Mesothelial cell of epicardium (in vitro differentiated cells): ENCODE data around the gene SPRR2A. TPM values are rescaled to one million over a fixed set of nuclear protein-coding genes. Genes with fewer than 3 reads are reported as not detected.

Experiments used
- DNase-seq, 2 experiments: peaks; one replicate each; pipeline ENCODE4 v3.0.0; 2021; ENCODE audit warnings: low spot score in 2 of 2; ENCODE audit not compliant: unreplicated experiment in 2 of 2
- H3K27ac Mint-ChIP-seq: 2 replicates; pipeline ENCODE4 v1.8.0; 2021; ENCODE audit warnings: mixed read lengths
- H3K27me3 Mint-ChIP-seq: 2 replicates; pipeline ENCODE4 v1.8.0; 2021; ENCODE audit warnings: low read depth, mixed read lengths
- H3K36me3 Mint-ChIP-seq: 2 replicates; pipeline ENCODE4 v1.8.0; 2021; ENCODE audit warnings: mixed read lengths
- H3K4me1 Mint-ChIP-seq: 2 replicates; pipeline ENCODE4 v1.8.0; 2021; ENCODE audit warnings: mixed read lengths
- H3K4me3 Mint-ChIP-seq: 2 replicates; pipeline ENCODE4 v1.8.0; 2021; ENCODE audit warnings: mild to moderate bottlenecking, moderate library complexity, mixed read lengths
- H3K9me3 Mint-ChIP-seq: 2 replicates; pipeline ENCODE4 v1.8.0; 2021; ENCODE audit warnings: mixed read lengths
- total RNA-seq: library from RNA; stranded (reverse); gene quantifications from 3 replicates; pipeline ENCODE4 v1.2.1, GENCODE V29; 2021
- TF ChIP-seq, protein P1 (sequence below): fragments of 200-600 bp; sonication (generic); IDR thresholded peaks from one replicate; pipeline ENCODE4 v1.5.0; 2021; ENCODE audit warnings: antibody characterized with exemption; ENCODE audit not compliant: unreplicated experiment

The SPRR2A gene
- total RNA-seq, 1 donor from 2014 or later = not detected

DNA sequence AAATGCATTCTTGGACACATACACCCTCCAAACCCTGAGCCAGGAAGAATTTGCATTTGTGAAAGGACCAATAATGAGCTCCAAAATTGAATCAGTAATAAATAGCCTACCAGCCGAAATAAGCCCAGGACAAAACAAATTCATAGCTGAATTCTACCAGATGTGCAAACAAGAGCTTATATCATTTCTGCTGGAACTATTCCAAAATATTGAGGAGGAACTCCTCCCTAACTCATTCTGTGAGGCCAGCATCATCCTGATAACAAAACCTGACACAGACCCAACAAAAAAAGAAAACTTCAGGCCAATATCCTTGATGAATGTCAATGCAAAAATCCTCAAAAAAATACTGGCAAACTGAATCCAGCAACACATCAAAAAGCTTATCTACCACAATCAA, 30.3 kb upstream of the SPRR2A start:
- TF ChIP-seq, protein P1, sequence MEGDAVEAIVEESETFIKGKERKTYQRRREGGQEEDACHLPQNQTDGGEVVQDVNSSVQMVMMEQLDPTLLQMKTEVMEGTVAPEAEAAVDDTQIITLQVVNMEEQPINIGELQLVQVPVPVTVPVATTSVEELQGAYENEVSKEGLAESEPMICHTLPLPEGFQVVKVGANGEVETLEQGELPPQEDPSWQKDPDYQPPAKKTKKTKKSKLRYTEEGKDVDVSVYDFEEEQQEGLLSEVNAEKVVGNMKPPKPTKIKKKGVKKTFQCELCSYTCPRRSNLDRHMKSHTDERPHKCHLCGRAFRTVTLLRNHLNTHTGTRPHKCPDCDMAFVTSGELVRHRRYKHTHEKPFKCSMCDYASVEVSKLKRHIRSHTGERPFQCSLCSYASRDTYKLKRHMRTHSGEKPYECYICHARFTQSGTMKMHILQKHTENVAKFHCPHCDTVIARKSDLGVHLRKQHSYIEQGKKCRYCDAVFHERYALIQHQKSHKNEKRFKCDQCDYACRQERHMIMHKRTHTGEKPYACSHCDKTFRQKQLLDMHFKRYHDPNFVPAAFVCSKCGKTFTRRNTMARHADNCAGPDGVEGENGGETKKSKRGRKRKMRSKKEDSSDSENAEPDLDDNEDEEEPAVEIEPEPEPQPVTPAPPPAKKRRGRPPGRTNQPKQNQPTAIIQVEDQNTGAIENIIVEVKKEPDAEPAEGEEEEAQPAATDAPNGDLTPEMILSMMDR = no peak
- no peak overlapping the region for H3K4me3 Mint-ChIP-seq
- DNase-seq = no peak
- peaks cover 3% of the 10 kb centered on the region for H3K27me3 Mint-ChIP-seq
- peaks cover 33% of the 10 kb centered on the region for H3K9me3 Mint-ChIP-seq
- peaks cover 17% of the 10 kb centered on the region for H3K4me1 Mint-ChIP-seq
- no peaks in the 10 kb centered on the region for H3K36me3 Mint-ChIP-seq
- peak overlapping the region; percentile 78 for H3K27ac Mint-ChIP-seq

DNA sequence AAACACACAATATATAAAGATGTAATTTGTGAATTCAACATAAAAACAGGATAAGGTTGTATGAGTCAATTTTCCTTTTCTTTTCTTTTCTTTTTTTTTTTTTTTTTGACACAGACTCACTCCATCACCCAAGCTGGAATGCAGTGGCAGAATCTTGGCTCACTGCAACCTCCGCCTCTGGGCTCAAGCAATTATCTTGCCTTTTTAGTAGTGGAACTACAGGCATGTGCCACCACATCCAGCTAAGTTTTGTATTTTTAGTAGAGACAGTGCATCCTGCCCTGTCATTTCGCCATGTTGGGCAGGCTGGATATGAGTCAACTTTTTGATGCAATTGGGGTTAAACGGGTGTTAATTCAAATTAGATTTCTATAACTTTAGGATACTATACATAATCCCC, 24.4 kb upstream of the SPRR2A start:
- Mint-ChIP-seq H3K27me3 (peaks cover 3% of the 10 kb centered on the region), H3K36me3 (no peaks in the 10 kb centered on the region), H3K9me3 (peaks cover 34% of the 10 kb centered on the region), H3K27ac (no peak overlapping the region), H3K4me3 (no peak overlapping the region), H3K4me1 (peaks cover 5% of the 10 kb centered on the region)
- no peak for DNase-seq
- TF ChIP-seq, protein P1 = no peak

DNA sequence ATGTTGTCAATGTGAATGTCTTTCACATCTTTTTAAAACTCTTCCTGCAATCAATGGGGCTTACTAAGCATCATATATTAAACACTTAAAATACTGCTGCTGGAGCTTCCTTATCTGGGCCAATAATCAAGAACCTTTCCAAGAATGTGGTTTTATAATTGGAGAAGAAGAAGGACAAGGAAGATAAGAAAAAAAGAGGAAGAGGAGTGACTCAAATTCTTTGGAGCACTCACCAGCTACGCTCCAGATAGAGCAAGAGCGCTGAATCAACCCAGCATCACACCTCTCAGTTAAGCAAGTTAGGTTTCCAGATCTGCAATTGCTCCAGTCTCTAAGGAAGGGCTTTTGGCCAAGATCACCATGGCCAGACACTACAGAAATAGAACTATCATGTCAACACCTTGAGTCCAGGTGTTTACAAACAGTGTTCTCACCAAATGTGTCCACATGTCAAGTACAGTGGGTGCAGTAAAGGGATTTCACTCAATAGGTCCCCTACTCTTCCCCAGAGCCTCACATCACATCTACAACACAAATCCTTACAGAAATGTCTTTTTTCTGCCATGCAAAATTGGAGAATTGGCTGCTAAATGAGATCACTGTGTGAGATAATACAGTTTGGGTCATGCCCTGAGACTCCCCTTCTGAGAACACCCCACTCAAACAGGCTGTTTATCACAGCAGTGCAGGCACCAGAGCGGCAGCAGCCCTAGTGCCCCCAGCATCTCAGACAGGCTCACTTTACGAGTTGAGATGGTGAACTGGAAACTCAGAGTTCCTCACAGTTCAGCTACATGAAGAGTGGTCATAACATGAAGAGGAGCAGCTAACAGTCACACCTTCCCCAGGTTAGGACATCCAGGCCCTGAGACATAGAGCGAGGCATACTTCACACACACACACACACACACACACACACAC, 15.8 kb upstream of the SPRR2A start:
- H3K4me3 Mint-ChIP-seq = no peak overlapping the region
- H3K4me1 Mint-ChIP-seq = no peaks in the 10 kb centered on the region
- TF ChIP-seq, protein P1 = no peak
- no peaks in the 10 kb centered on the region for H3K9me3 Mint-ChIP-seq
- H3K27ac Mint-ChIP-seq = no peak overlapping the region
- H3K27me3 Mint-ChIP-seq = peaks cover 8% of the 10 kb centered on the region
- H3K36me3 Mint-ChIP-seq = no peaks in the 10 kb centered on the region
- no peak for DNase-seq

DNA sequence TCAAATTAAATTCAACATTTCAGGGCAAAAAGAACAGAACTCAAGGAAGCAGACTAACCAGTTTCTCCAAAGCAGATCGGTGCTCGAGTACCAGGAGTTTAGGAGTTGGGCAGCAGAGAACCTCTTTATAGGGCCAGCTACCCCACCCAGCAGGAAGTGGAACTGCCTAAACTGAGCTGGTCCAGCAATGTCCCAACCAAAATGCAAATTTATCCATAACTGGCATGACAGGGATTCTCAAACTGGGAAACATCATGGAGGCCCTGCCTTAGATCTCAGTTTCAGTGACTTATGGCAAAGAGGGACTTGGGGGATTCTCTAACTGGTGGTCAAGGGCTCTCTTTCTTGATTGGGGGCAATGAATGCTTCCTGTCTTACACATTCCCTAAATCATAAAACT, 14.2 kb upstream of the SPRR2A start, which contains the start of gene SPRR2B:
SPRR2B (minus strand) TSS at position 101 of the 400 bp plus-strand sequence. CDS start 772 bp downstream, outside the sequence.
- H3K36me3 Mint-ChIP-seq = no peaks in the 10 kb centered on the region
- no peaks in the 10 kb centered on the region for H3K9me3 Mint-ChIP-seq
- TF ChIP-seq, protein P1 = no peak
- H3K27me3 Mint-ChIP-seq = peaks cover 20% of the 10 kb centered on the region
- no peak for DNase-seq
- H3K4me1 Mint-ChIP-seq = no peaks in the 10 kb centered on the region
- no peak within 1 kb of the TSS for H3K4me3 Mint-ChIP-seq
- H3K27ac Mint-ChIP-seq = no peak within 1 kb of the TSS

DNA sequence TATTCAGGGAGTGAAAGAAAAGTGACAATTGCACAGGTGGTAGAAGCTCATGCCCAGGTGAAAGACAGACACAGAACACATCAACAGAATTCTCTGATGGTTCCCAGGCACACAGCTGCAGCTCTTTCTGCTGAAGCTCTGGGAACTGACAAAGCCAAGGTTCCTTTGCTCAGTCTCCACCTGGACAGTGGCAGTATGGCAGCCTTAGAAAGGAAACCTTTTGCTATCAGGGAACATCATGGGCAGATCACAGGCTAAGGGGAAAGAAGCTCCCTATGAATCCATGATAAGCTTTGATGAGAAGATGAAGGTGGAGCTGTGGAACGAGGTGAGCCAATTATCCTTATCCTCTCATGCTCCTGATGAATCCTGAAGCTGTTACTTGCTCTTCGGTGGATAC, 12.9 kb upstream of the SPRR2A start:
- DNase-seq = no peak
- Mint-ChIP-seq H3K36me3 (no peaks in the 10 kb centered on the region), H3K4me3 (no peak overlapping the region), H3K27me3 (peaks cover 30% of the 10 kb centered on the region), H3K27ac (no peak overlapping the region), H3K9me3 (peaks cover 3% of the 10 kb centered on the region), H3K4me1 (no peaks in the 10 kb centered on the region)
- TF ChIP-seq, protein P1 = no peak
